Choroid plexus epithelial cell (primary cell): ENCODE measurements around the gene EXOC3L4.

Source experiments
- DNase-seq: peaks from one replicate; pipeline ENCODE4 v3.0.0-alpha.2; 2010; ENCODE audit warnings: low read depth
- H3K4me3 ChIP-seq: 2 replicates; pipeline ENCODE4 v1.5.1; 2011; ENCODE audit warnings: low read depth, mild to moderate bottlenecking, control low read depth, low read length, moderate library complexity
- TF ChIP-seq, protein P1 (sequence below): conservative IDR thresholded peaks from 2 replicates; pipeline ENCODE4 v1.5.1; 2011; ENCODE audit warnings: low read depth, mild to moderate bottlenecking, control low read depth, inconsistent platforms, low read length, moderate library complexity

EXOC3L4 gene

GRCh38 chr14:103121846-103122584, 27.5 kb downstream of the EXOC3L4 start:
- H3K4me3 ChIP-seq = no peak overlapping the region
- DNase-seq = peak; percentile 26
- TF ChIP-seq, protein P1, sequence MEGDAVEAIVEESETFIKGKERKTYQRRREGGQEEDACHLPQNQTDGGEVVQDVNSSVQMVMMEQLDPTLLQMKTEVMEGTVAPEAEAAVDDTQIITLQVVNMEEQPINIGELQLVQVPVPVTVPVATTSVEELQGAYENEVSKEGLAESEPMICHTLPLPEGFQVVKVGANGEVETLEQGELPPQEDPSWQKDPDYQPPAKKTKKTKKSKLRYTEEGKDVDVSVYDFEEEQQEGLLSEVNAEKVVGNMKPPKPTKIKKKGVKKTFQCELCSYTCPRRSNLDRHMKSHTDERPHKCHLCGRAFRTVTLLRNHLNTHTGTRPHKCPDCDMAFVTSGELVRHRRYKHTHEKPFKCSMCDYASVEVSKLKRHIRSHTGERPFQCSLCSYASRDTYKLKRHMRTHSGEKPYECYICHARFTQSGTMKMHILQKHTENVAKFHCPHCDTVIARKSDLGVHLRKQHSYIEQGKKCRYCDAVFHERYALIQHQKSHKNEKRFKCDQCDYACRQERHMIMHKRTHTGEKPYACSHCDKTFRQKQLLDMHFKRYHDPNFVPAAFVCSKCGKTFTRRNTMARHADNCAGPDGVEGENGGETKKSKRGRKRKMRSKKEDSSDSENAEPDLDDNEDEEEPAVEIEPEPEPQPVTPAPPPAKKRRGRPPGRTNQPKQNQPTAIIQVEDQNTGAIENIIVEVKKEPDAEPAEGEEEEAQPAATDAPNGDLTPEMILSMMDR = no peak

DNA sequence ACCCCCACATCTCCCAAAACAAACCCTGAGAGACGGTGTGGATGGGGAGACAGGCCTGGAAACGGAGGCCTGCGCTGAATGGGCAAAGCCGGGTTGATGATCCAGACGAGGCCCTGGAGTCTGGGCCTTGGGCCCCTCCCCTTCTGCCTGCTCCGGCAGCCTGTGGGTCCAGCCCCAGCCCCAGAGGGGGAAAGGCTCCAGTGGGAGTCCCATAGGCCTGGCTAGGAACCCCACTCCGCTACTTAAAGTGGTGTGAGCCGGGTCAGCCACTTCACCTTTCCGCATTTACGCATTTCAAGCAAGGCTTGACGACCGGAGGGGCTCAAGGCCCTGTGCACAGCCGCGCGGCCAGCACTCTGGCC, 28.0 kb downstream of the EXOC3L4 start:
- no peak for DNase-seq
- H3K4me3 ChIP-seq = no peak overlapping the region
- TF ChIP-seq, protein P1 = no peak

GRCh38 chr14:103122947-103123633, 28.6 kb downstream of the EXOC3L4 start, which contains the start of gene TNFAIP2:
TSS of gene TNFAIP2 (plus strand) at chr14:103123461. CDS start at chr14:103126458, 2,997 bp downstream.
- peak within 1 kb of the TSS; percentile 35 for H3K4me3 ChIP-seq
- DNase-seq = no peak
- TF ChIP-seq, protein P1 = no peak

GRCh38 chr14:103123634-103124500, 29.3 kb downstream of the EXOC3L4 start:
- DNase-seq = peak; percentile 33
- H3K4me3 ChIP-seq = peak overlapping the region; percentile 35
- TF ChIP-seq, protein P1 = peak; percentile 45

DNA sequence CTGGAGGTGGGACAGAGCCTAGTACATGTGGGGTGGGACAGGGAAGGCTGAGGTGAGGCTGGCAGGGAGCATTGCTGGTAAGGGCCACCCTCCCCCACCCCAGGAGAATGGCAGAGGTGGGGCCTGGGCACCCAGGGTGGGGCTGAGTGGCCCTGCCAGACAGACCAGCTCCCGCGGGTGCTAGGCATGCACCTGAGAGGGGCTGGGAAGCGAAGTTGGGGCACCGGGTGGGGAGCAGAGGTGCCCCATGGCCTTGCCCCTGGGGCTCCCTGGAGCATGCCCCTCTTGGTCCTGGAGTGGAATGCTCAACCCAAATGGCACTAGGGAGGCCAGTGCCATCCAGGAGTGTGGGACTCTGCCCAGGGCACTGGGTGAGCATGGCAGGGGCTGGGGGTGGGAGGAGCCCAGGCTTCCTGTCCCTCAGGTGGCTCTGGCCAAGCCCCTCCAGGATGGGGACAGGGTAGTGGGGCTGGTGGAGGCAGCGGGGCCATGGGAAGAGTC, 30.0 kb downstream of the EXOC3L4 start:
- DNase-seq = no peak
- TF ChIP-seq, protein P1 = no peak
- H3K4me3 ChIP-seq = no peak overlapping the region

- no peak overlapping the region for H3K4me3 ChIP-seq
- TF ChIP-seq, protein P1 = no peak
These were observed 30.9 kb downstream of the EXOC3L4 start for GRCh38 chr14:103125098-103126070.

More at GRCh38 chr14:103125098-103126070, 30.9 kb downstream of the EXOC3L4 start:
- no peak for DNase-seq
